Loucy (cell line): Measurements from ENCODE around the gene CASQ2.

ENCODE experiments used
- H2AFZ ChIP-seq: fragments of 200-600 bp; sonication (generic); 2 replicates; pipeline ENCODE4 v1.6.0; 2016; ENCODE audit warnings: antibody characterized with exemption, mild to moderate bottlenecking, low read length, moderate library complexity
- H3F3A ChIP-seq: fragments of 200-600 bp; 2 replicates; pipeline ENCODE4 v1.6.0; 2016; ENCODE audit warnings: antibody characterized with exemption, low read depth, mild to moderate bottlenecking
- H3K27me3 ChIP-seq: fragments of 200-600 bp; sonication (generic); 2 replicates; pipeline ENCODE4 v1.6.1; 2014; ENCODE audit warnings: low read length, mild to moderate bottlenecking; ENCODE audit not compliant: insufficient read depth, poor library complexity, severe bottlenecking
- H3K36me3 ChIP-seq: fragments of 200-600 bp; sonication (generic); 2 replicates; pipeline ENCODE4 v1.6.1; 2016; ENCODE audit warnings: low read length; ENCODE audit not compliant: insufficient read depth
- H3K4me1 ChIP-seq: fragments of 200-600 bp; sonication (generic); 2 replicates; pipeline ENCODE4 v1.5.1; 2014; ENCODE audit warnings: low read length, mild to moderate bottlenecking; ENCODE audit not compliant: insufficient read depth, poor library complexity, severe bottlenecking
- H3K4me2 ChIP-seq: fragments of 200-600 bp; sonication (generic); 2 replicates; pipeline ENCODE4 v1.6.0; 2014; ENCODE audit warnings: antibody characterized with exemption, low read length, low read depth, mild to moderate bottlenecking; ENCODE audit not compliant: poor library complexity, severe bottlenecking
- H3K4me3 ChIP-seq: fragments of 200-600 bp; sonication (generic); 2 replicates; pipeline ENCODE4 v1.5.1; 2014; ENCODE audit warnings: low read length, mild to moderate bottlenecking, mixed read lengths; ENCODE audit not compliant: poor library complexity, severe bottlenecking
- H3K79me2 ChIP-seq: fragments of 200-600 bp; sonication (generic); 2 replicates; pipeline ENCODE4 v1.6.1; 2014; ENCODE audit warnings: low read length; ENCODE audit not compliant: insufficient read depth
- H3K9ac ChIP-seq: fragments of 200-600 bp; sonication (generic); 2 replicates; pipeline ENCODE4 v1.6.0; 2014; ENCODE audit warnings: mild to moderate bottlenecking, low read depth, low read length, moderate library complexity; ENCODE audit not compliant: poor library complexity, severe bottlenecking
- H3K9me2 ChIP-seq: fragments of 200-600 bp; sonication (generic); replicated peaks from 2 replicates; pipeline ENCODE4 v1.6.1; 2016; ENCODE audit warnings: low read depth, low read length, mixed read lengths
- H3K9me3 ChIP-seq: fragments of 200-600 bp; sonication (generic); 2 replicates; pipeline ENCODE4 v1.6.1; 2014; ENCODE audit warnings: mild to moderate bottlenecking, antibody characterized with exemption, low read length, low read depth; ENCODE audit not compliant: insufficient read depth
- H4K20me1 ChIP-seq: fragments of 200-600 bp; sonication (generic); 2 replicates; pipeline ENCODE4 v1.6.0; 2014; ENCODE audit warnings: antibody characterized with exemption, low read length, mild to moderate bottlenecking; ENCODE audit not compliant: insufficient read depth, poor library complexity, severe bottlenecking
- EZH2phosphoT487 ChIP-seq: fragments of 200-600 bp; IDR thresholded peaks from 2 replicates; pipeline ENCODE4 v1.6.1; 2018; ENCODE audit warnings: antibody characterized with exemption, mild to moderate bottlenecking, moderate library complexity, borderline replicate concordance
- TF ChIP-seq, protein P1 (sequence below): fragments of 200-600 bp; sonication (generic); conservative IDR thresholded peaks from 2 replicates; pipeline ENCODE4 v1.5.1; 2014; ENCODE audit warnings: mild to moderate bottlenecking, antibody characterized with exemption, low read length

CASQ2 gene

DNA sequence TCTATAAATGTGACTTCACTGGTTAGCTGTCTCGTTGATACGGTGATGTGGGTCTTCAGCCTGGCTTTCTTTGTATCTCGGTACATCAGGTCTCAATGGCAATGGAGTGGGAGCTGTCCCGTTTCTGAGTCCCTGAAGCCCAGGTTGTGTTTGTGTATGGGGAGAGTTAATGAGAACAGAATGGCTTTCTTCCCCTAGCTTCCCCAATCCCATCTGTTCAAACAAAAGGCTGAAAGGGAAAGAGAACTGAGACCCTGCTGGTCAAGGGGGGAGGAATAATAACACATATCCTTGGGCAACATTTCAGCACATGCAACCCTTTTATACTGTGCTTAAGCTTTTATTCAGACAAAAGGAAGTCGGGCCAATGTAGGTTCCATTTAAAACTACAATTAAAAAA, 28.4 kb upstream of the CASQ2 start:
- no peak overlapping the region for H3K4me2 ChIP-seq

DNA sequence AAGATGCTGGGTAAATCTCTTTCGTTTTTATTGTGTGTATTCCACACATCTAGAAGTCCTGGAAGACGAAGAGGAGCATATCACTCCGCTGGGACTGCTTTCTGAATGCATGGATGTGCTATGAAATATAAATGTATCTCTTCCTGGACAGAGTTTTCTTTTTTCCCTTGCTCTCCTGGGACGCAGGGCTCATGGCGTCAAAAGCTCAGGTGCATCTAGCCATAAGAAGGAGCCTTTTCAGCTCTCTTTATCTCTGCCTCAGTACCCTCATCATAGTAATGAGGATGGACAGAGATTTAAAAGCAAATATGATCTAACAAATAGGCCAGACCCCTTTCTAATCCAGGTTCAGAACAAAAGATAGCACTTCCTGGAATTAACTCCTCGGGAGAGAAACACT, 27.5 kb upstream of the CASQ2 start:
- Histone ChIP-seq H3K9me2 (no peaks in the 10 kb centered on the region), H3F3A (no peaks in the 10 kb centered on the region), H3K9me3 (no peaks in the 10 kb centered on the region), H3K4me2 (no peak overlapping the region), H3K27me3 (no peaks in the 10 kb centered on the region), H3K79me2 (no peaks in the 10 kb centered on the region), H4K20me1 (no peaks in the 10 kb centered on the region), H3K4me3 (no peak overlapping the region), H3K4me1 (no peaks in the 10 kb centered on the region), H3K36me3 (no peaks in the 10 kb centered on the region), H2AFZ (no peak overlapping the region), H3K9ac (no peak overlapping the region)
- TF ChIP-seq, protein P1, sequence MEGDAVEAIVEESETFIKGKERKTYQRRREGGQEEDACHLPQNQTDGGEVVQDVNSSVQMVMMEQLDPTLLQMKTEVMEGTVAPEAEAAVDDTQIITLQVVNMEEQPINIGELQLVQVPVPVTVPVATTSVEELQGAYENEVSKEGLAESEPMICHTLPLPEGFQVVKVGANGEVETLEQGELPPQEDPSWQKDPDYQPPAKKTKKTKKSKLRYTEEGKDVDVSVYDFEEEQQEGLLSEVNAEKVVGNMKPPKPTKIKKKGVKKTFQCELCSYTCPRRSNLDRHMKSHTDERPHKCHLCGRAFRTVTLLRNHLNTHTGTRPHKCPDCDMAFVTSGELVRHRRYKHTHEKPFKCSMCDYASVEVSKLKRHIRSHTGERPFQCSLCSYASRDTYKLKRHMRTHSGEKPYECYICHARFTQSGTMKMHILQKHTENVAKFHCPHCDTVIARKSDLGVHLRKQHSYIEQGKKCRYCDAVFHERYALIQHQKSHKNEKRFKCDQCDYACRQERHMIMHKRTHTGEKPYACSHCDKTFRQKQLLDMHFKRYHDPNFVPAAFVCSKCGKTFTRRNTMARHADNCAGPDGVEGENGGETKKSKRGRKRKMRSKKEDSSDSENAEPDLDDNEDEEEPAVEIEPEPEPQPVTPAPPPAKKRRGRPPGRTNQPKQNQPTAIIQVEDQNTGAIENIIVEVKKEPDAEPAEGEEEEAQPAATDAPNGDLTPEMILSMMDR, result no peak
- TF ChIP-seq EZH2phosphoT487, result no peak

More for the DNA sequence above, 28.4 kb upstream of the CASQ2 start:
- no peak for TF ChIP-seq EZH2phosphoT487
- TF ChIP-seq, protein P1, result no peak
- Histone ChIP-seq H3K27me3 (no peaks in the 10 kb centered on the region), H3K36me3 (no peaks in the 10 kb centered on the region), H2AFZ (no peak overlapping the region), H3K9me3 (no peaks in the 10 kb centered on the region), H4K20me1 (no peaks in the 10 kb centered on the region), H3K9me2 (no peaks in the 10 kb centered on the region), H3K4me3 (no peak overlapping the region), H3K9ac (no peak overlapping the region), H3F3A (no peaks in the 10 kb centered on the region), H3K4me1 (no peaks in the 10 kb centered on the region), H3K79me2 (no peaks in the 10 kb centered on the region)

DNA sequence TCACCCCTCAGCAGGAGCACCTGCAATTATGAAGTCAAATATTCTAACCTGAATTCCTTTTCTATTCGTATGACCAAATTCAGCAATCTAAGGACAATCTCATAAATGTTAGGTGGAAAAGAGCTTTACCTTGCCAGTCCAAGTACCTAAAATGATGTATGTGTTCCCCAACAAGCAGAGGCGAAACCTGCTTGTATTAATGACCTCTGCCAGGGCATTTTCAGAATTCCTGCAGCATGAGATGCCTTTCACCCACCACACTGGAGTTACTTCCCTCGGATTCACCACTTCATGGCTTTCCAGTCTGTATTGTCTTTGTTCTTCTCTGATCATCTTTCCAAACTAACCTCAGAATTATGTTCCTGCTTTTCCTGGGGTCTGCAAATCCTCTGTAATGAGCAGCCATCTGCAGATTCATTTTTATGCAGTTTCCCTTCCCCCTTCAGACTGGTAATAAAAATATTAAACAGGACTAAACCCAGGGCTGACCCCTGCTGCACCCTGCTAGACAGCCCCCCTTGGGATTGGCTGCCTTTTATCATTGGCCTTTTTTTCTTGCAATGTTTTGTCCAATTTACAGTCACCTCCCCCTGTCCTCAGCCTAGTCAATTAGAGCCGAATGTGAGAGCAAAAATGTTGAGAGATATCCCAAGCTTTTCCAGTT, 26.6 kb upstream of the CASQ2 start:
- Histone ChIP-seq H3K9ac (no peak overlapping the region), H4K20me1 (no peaks in the 10 kb centered on the region), H3K4me2 (no peak overlapping the region), H3K9me3 (no peaks in the 10 kb centered on the region), H3F3A (no peaks in the 10 kb centered on the region), H3K9me2 (no peaks in the 10 kb centered on the region), H3K4me1 (no peaks in the 10 kb centered on the region), H3K79me2 (no peaks in the 10 kb centered on the region), H3K36me3 (no peaks in the 10 kb centered on the region), H3K4me3 (no peak overlapping the region), H2AFZ (no peak overlapping the region), H3K27me3 (no peaks in the 10 kb centered on the region)
- TF ChIP-seq, protein P1, result no peak
- TF ChIP-seq EZH2phosphoT487, result no peak
